Measurements from ENCODE around the gene GLI1. TPM values are rescaled to one million over a fixed set of nuclear protein-coding genes. Genes with fewer than 3 reads are reported as not detected.

Gene GLI1
- 1 to 10 TPM in 3 of 4 donors, not detected in 1; 1.5 to 3.7 (median 2.9) TPM for total RNA-seq

- TF ChIP-seq CTCF (IDR thresholded peaks at IDR 0.05; ENCODE audit: low read depth), result no peak
These were observed at the start of gene GLI1 for GRCh38 chr12:57459750-57460467. Gene GLI1, plus strand, starts transcription at chr12:57459785. Its CDS starts 3,907 bp downstream, at chr12:57463692.

GRCh38 chr12:57410534-57410933 is 49.1 kb upstream of the GLI1 start:
- no peak for TF ChIP-seq CTCF (IDR thresholded peaks at IDR 0.05; ENCODE audit: low read depth)

- TF ChIP-seq CTCF (IDR thresholded peaks at IDR 0.05; ENCODE audit: low read depth), result no peak
These were observed 44.5 kb upstream of the GLI1 start for GRCh38 chr12:57415088-57415487.

GRCh38 chr12:57416039-57416996 is 43.3 kb upstream of the GLI1 start:
- TF ChIP-seq CTCF (IDR thresholded peaks at IDR 0.05; ENCODE audit: low read depth), result no peak

GRCh38 chr12:57418255-57418654 is 41.3 kb upstream of the GLI1 start:
- no peak for TF ChIP-seq CTCF (IDR thresholded peaks at IDR 0.05; ENCODE audit: low read depth)

- no peak for TF ChIP-seq CTCF (IDR thresholded peaks at IDR 0.05; ENCODE audit: low read depth)
These were observed 40.1 kb upstream of the GLI1 start for GRCh38 chr12:57419495-57419894.

GRCh38 chr12:57420482-57420881 is 39.1 kb upstream of the GLI1 start:
- TF ChIP-seq CTCF (IDR thresholded peaks at IDR 0.05; ENCODE audit: low read depth), result no peak
